ENCODE measurements around the gene MVD. TPM values are rescaled to one million over a fixed set of nuclear protein-coding genes. Genes with fewer than 3 reads are reported as not detected.

MVD gene
- total RNA-seq, 1 experiment from 2014 or later: 63.5 TPM

GRCh38 chr16:88649195-88649923, 13.5 kb downstream of the MVD start:
- in situ Hi-C loops (cut with HindIII; ENCODE audit: low sequenced_read_pairs): no loop called here
- DNase-seq (ENCODE audit: low spot score): no peak

- in situ Hi-C loops (cut with HindIII; ENCODE audit: low sequenced_read_pairs): no loop called here
- DNase-seq (ENCODE audit: low spot score): no peak
Observed at GRCh38 chr16:88647178-88648070, 15.5 kb downstream of the MVD start.

DNA sequence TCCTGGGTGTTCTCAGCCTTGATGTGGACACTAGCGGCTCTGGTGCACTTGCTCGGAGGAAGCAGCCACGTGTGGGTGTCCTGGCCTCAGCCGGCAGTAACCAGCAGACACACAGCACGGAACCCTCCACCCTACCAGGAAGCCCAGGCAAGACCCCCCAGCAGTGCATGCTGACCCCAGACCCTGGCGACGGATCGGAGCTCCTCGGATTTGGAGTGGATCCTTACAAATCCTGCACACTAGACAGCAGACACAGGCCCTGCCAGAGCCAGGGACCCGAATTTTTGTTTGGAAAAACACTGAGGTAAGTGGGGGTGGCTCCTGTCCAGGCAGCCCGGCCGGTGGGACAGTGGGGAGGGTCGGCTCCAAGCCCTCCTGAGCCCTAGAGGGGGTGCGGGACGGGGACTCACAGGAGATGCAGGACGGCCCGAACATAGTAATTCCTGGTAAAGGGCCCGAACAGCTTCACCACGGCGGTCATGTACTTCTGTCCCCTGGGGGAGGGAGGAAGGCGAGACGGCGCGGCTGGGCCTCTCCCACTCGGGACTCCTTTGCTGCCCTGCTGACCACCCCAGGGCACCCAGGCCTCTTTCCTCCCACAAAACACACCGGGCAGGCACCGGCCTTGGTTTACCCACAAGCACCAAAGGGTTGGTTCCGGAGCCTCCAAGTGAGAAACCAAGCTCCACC, 16.4 kb downstream of the MVD start:
- in situ Hi-C loops (cut with HindIII; ENCODE audit: low sequenced_read_pairs): no loop called here
- no peak for DNase-seq (ENCODE audit: low spot score)

DNA sequence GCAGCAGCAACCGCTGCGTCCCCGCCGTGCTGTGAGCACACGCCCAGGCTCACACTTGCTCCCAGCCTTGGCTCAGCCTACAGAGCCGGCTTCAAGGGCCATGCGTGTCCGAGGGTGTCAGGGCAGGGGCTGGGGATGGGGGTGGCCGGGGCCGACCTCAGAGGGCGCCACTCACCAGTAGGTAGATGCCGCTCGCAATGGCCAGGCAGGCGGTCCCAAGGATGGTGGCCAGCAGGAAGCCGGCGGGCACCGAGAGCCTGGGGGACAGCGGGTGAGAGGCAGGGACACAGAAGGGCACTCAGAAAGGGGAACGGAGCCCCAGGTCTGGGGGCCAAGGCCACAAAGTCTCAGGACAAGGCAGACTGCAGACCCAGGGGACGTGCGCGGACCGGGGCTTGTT, 16.9 kb downstream of the MVD start:
- no peak for DNase-seq (ENCODE audit: low spot score)
- in situ Hi-C loops (cut with HindIII; ENCODE audit: low sequenced_read_pairs): no loop called here

DNA sequence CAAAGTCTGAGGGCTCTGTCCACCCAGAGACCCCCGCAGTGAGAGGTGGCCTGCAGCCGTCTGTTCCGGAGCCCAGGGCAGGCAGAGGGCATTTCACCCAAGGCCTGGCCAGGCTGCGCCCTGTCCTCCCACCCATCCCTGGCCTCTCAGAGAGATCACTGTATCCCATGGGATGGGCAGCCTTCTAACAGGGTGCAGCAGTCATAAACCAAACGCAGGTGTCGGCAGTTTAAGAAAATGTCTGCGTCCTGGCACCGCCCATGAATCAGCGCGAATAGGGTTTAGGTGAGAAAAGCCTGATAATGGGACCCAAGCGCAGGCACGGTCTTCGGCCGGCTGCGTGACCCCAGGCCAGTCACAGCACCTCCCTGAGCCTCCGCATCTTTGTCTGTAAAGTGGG, 17.4 kb downstream of the MVD start:
- no peak for DNase-seq (ENCODE audit: low spot score)
- in situ Hi-C loops (cut with HindIII; ENCODE audit: low sequenced_read_pairs): no loop called here

DNA sequence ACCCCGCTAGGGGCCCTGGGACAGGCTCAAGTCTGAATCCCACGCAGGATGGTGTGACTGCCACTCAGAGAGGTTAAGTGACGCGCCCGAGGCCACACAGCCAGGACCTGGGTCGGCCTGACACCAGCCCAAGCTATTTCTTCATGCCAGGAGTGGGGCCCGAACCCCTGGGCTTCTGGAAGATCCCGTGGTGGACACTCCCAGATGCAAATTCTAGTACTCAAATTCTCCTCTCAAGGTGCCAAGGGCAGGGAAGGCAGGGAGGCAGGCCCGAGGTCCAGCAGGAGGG, 19.3 kb downstream of the MVD start:
- in situ Hi-C loops (cut with HindIII; ENCODE audit: low sequenced_read_pairs): no loop called here
- no peak for DNase-seq (ENCODE audit: low spot score)

DNA sequence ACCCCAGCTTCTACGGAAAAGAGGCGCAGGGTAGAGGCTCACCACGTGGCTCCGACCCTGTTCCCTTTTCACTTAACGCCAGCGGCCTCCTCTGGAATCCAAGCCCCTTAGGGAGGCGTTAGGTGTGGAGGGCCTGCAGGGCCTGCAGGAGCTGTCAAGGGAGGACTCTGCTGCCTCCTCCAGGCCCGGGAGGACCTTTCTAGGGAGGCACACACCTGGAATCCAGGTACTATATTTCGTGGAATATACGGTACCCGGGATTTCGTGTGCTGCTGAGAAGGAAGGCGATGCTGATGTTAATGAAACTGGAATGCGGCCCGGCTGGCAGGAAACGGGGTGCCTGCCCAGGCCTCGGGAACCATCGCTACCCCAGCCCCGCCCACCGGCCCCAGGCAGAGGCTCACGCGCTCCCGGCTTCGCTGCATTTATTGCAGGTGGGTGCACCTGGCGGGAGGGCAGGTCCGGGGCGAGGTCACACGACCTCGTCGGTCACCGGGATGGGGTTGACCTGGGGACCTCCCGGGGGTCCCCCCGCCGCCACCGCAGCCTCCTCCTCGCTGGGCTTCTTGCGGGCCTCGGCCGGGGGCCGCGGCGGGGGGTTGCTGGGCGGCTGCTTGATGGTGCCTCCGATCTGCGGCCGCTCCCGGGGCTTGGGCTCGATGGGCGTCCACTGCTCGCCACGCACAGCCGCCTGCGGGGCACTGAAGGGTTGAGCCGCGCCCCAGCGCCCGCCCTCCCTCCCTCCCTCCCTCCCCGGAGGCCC, 19.8 kb downstream of the MVD start:
- in situ Hi-C loops (cut with HindIII; ENCODE audit: low sequenced_read_pairs): no loop called here
- no peak for DNase-seq (ENCODE audit: low spot score)

- DNase-seq (ENCODE audit: low spot score): no peak
- in situ Hi-C loops (cut with HindIII; ENCODE audit: low sequenced_read_pairs): no loop called here
Observed at GRCh38 chr16:88640498-88641247, 22.2 kb downstream of the MVD start.

GRCh38 chr16:88640039-88640495, 22.8 kb downstream of the MVD start:
- in situ Hi-C loops (cut with HindIII; ENCODE audit: low sequenced_read_pairs): no loop called here
- DNase-seq (ENCODE audit: low spot score): no peak

DNA sequence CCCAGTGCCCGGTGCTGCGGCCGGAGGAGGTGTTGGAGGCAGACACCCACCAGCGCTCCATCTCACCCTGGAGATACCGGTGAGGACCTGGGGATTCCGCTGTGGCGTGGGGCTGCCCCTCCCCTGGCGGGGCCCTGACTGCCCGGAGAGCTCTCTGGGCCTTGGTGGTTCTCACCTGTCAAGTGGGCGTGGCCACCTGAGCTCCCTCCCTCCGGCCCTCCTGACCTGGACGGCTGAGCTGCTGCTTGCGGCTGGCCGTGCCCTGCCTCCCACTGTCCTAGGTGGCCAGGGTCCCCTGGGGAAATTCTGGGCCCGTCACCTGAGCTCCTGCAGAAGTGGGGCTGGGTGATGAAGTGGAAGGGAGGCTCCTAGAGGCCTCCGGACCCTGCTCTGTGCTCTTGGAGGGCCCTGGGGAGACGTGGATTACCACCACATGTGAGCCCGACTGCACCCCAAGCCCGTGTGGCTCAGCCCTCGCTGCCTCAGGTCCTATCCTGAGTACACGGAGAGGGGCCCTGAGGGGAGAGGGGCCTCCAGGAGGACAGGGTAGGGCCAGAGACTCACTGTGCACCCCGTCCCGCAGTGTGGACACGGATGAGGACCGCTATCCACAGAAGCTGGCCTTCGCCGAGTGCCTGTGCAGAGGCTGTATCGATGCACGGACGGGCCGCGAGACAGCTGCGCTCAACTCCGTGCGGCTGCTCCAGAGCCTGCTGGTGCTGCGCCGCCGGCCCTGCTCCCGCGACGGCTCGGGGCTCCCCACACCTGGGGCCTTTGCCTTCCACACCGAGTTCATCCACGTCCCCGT, 23.5 kb downstream of the MVD start:
- in situ Hi-C loops (cut with HindIII; ENCODE audit: low sequenced_read_pairs): no loop called here
- DNase-seq (ENCODE audit: low spot score): no peak

DNA sequence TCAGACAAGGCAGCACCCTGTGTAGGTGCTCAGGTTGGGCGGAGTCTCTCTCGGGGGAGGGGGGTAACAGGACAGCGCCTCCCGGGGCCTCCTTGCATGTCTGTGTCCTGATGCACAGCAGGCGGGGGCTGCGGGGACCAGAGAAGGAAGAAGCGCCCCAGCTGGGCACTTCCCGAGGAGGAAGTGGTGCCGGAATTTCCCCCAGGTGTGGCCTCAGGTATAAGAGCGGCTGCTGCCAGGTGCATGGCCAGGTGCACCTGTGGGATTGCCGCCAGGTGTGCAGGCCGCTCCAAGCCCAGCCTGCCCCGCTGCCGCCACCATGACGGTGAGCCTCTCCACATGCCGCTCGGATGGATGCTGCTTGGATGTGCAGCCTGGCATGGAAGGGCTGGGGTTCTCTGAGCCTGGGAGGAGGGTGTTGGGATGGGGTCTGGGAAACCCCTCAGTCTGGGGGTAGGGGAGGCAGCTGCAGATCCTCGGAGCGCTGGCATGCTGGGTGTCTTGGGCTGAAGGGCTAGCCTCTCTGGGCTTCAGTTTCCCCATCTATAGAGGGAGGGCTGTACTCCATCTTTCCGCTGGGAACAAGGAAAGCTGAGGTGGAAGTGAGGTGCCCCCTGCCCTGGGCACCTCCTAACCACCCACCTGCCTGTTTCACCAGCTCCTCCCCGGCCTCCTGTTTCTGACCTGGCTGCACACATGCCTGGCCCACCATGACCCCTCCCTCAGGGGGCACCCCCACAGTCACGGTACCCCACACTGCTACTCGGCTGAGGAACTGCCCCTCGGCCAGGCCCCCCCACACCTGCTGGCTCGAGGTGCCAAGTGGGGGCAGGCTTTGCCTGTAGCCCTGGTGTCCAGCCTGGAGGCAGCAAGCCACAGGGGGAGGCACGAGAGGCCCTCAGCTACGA, 24.3 kb downstream of the MVD start, which contains the start of gene IL17C:
Gene IL17C (plus strand): TSS at position 250 of the 908 bp plus-strand sequence. CDS start 70 bp downstream, at position 320.
- in situ Hi-C loops (cut with HindIII; ENCODE audit: low sequenced_read_pairs): no loop called here
- no peak for DNase-seq (ENCODE audit: low spot score)

DNA sequence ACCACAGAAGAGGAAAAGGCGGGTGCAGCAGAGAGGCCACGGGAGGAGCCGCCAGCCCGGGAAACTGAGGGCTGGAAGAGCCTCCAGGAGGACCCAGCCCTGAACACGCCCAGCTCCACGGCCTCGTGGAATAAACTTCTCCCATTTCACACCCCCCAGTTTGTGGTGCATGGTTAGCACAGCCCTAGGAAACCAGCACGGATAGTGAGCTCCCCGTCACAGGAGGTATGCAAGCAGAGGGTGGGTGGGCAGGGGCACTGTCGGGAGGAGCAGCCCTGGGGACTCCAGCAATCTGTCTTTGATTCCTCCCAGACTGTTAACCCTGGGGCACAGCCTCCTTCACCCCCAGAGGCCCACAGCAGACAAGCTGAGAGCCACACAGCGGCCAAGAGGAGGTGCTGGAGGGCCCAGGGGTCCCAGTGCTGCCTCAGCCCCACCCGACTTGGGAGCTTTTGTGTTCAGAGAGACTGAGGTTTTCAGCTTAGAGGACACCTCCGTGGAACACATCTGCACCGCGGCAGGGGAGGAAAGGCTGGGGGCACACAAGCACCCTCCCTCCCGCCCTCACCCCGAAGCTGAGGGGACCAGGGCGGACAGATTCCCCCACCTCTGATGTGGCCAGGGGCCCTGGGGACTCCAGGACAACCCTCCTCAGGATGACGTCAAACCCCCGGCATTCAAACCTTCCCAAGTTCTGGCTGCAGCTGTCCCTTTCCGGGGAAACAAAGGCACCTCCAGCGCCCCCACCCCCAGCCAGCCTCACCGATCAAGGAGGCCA, 26.2 kb downstream of the MVD start:
- DNase-seq (ENCODE audit: low spot score): no peak
- in situ Hi-C loops (cut with HindIII; ENCODE audit: low sequenced_read_pairs): no loop called here

- no peak for DNase-seq (ENCODE audit: low spot score)
- in situ Hi-C loops (cut with HindIII; ENCODE audit: low sequenced_read_pairs): no loop called here
Observed at GRCh38 chr16:88635671-88636319, 27.1 kb downstream of the MVD start.

DNA sequence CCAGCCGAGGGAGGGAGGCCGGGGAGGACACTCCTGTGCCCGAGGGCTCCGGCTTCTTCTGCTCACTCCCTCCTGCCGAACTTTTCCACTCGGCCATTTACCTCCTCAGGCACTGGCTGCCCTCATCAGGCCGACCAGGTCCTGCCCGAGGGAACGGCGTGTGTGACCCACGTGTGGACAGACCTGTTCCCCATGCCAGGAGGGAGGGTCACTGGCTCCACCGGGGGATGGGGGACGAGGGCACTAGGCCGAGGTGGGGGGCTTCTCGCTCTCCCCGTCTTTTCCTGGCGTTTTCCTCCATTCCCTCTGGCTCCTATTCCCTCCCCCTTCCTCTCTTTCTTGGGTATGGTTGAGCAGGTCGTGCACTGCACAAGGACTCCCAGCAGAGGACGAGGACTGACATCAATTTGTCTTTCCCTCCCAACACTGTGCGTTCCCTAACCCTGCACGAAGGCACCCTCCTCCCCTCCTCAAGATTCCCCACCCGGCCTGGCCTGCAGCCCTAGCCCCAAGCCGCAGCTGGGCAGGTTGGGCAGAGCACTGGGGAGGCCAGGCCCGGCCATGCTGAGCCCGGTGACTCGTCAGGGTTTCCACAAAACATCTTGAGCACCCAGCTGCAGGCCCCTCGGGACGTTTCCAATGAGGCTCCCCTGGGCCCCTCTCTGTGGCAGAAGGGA, 27.8 kb downstream of the MVD start:
- in situ Hi-C loops (cut with HindIII; ENCODE audit: low sequenced_read_pairs): no loop called here
- DNase-seq (ENCODE audit: low spot score): no peak

Data from G401 (cell line).